GM12892 (cell line): ENCODE measurements around the gene CCDC154.

Experiments
- POLR2A ChIP-seq: IDR thresholded peaks from 2 replicates; pipeline ENCODE4 v1.6.1; 2011; ENCODE audit warnings: low read depth, low read length, control low read depth
- POLR2AphosphoS5 ChIP-seq: IDR thresholded peaks from 2 replicates; pipeline ENCODE4 v1.6.1; 2011; ENCODE audit warnings: low read depth, low read length, control low read depth

- TF ChIP-seq POLR2AphosphoS5 (no peak), POLR2A (no peak)
Measured at GRCh38 chr16:1390239-1390779, 54.0 kb downstream of the CCDC154 start.
